G401.6 (cell line): Measurements from ENCODE around the gene KRT3.

ENCODE experiments used
- FAIRE-seq: peaks from 2 replicates; lab custom pipeline; 2012; peaks lifted over from hg19 to GRCh38; lab: Jason Lieb, UNC

The KRT3 gene

DNA sequence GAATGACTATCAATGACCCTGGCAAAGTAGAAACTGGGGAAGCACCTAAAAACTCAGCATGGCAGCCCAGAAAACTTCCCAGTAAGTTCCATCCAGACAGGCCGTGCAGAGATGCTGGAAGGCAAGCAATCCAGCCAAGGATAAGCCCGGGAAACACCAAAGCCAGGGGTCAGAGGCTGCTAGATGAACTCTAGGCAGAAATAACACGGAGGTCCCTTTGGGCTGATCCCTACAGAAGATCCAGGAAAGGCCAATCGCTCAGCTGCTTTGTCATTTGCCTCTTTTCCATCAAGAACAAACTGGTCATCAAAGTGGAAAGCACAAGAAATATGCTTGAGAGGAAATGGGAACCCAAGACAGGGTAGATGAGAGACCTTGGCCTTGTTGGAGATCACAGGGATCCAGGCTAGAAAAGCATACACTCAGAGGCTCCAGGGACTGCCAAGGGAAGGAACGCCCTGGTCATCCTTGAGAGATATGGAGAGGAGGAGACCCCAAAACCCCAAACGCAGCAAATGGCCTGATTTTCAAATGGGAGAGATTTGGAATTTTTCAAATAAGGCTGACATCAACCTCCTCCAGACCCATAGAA is 31.7 kb upstream of the KRT3 start:
- FAIRE-seq: no peak

- FAIRE-seq: no peak
These were observed 30.9 kb upstream of the KRT3 start for GRCh38 chr12:52826611-52827498.

- FAIRE-seq: no peak
These were observed 30.0 kb upstream of the KRT3 start for GRCh38 chr12:52825961-52826360.

DNA sequence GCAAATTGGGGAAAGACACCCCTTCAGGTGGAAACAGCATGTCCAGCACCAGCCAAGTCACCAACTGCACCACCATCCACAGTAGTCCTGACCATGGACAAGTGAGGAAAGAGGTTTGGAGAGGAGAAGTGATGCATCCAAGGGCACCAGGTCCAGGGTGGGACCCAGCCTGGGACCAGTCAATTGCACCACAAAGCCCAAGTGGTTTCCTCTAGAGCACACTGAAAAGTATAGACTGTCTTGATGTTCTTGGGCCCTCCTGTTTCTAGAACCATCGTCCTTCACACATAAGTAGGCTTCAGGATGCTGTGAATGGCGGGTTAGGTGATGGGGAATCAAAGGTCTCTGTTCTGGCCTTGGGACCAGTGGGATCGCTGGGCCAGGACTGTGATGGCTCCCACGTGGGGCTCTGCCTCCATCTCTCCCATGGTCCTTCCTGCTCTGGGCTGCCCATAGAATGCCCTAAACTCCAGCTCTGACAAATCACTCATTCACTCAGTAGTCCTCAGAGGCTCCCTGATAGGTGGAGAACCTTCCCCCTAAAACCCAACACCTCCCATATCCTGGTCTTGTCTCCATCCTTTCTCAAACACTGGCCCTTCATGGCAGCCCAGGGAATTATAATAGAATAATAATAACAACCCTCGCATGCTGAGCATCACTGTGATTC is 29.0 kb upstream of the KRT3 start:
- no peak for FAIRE-seq

DNA sequence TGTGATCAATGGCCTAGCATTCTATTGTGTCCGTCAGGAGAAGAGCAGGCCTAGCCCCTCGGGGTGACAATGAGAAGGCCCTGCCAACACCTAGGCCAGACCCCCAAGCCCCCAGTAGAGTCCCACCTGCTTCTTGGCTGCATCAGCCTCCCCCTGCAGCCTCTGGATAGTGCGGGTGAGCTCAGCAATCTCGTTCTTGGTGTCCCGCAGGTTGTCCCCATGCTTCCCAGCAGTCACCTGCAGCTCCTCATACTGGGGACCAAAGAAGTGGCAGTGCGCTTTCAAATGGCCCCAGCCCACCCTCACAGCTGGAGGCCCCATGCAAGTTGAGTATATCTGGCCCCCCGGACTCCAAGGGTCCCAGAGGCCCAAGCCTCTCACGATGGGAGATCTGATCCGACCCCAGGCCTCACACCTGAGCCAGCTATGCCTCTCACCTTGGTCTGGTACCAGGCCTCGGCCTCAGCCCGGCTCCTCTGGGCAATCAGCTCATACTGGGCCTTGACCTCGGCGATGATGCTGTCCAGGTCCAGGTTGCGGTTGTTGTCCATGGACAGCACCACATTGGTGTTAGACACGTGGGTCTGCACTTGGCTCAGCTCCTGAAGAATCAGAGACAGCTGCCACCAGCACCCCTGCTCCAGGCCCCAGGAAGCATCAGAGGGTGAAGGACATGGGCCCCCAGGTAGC is 28.0 kb upstream of the KRT3 start:
- no peak for FAIRE-seq

- FAIRE-seq: no peak
These were observed 27.0 kb upstream of the KRT3 start for GRCh38 chr12:52822771-52823510.

DNA sequence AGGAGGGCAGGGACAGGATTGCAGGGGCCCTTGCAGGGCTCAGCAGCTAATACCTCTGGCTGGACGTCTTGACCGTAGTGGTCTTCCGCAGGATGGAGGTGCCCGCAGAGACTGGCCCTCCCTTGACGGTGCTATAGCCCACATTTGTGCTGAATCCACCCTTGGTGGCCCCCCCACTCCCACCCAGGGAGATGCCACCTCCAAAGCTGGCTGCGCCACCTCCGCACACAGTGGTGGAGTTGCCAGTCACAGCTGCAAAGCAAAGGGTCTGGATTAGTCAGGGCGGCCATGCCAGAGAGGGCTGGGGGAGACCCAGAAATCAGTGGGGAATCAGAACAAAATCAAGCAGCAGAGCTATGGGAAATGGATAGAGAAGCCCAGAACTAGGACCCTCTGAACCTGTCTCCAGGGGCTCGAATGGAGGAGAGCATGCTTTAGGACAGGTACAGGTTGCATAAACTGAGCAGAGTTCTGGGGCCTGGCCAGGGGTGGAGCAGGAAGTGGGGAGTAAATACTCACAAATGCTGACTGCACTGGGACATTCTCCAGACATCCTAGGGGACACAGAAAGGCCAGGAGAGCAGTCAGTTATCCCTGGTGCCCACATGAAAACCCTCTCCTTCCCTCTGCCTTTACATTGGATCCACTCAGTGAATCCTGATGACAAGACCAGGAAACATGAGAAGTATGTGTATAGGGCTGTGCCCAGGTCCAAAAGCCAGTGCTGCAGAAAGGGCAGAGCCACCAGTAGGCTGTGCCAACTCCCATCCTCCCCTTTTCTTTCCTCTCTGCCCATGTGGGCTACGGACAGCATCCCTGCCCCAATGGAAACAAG is 26.1 kb upstream of the KRT3 start:
- FAIRE-seq: no peak

- FAIRE-seq: no peak
These were observed 25.3 kb upstream of the KRT3 start for GRCh38 chr12:52821071-52821730.

- no peak for FAIRE-seq
These were observed 24.6 kb upstream of the KRT3 start for GRCh38 chr12:52820521-52820920.

GRCh38 chr12:52819731-52820510 is 24.0 kb upstream of the KRT3 start:
- no peak for FAIRE-seq

GRCh38 chr12:52818887-52819420 is 23.0 kb upstream of the KRT3 start:
- FAIRE-seq: no peak

- no peak for FAIRE-seq
These were observed 22.5 kb upstream of the KRT3 start for GRCh38 chr12:52818388-52818787.

- FAIRE-seq: no peak
These were observed 21.9 kb upstream of the KRT3 start for GRCh38 chr12:52817699-52818238.

- FAIRE-seq: no peak
These were observed 21.2 kb upstream of the KRT3 start for GRCh38 chr12:52817003-52817698.

DNA sequence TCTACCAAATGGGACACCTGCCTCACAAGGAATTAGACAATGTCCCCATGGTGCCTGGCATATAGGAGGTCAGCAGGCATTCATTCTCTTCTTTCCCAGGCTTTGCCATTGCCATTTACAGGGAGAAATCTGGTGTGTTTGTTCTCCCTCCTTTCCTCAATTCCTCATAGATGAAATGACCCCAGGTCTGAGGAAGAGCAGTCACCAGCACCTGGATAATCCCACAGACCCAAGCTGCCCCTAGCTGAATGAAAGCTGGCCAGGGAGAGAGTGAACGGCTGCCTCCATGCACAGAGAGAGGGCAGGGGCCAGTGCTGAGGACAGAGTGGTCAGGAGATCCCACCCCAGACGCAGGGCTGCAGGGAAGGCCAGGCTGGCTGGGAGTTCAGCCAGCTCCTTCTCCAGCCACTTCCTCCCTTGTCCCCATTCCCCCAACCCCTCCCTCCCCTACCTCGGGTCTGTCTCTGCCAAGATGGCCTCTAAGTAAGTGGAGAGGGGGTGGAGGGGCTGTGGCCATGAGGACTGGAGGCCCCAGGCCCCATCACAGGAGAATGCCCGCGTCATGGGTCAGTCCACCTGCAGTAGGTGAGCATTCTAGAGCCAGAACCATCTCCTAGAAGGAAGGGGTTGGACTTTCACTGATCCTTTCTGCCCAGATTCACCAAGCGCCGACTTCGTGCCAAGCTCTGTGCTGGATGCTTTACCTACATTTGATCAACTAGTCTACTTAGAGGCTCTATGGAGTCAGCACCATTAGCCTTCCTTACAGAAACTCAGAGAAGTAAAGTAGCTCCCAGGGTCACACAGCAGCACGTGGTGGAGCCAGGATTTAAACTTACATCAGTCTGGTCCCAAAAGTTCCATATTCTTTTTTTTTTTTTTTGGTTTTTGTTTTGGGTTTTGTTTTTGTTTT is 20.0 kb upstream of the KRT3 start:
- no peak for FAIRE-seq

- no peak for FAIRE-seq
These were observed 19.2 kb upstream of the KRT3 start for GRCh38 chr12:52815161-52815560.

DNA sequence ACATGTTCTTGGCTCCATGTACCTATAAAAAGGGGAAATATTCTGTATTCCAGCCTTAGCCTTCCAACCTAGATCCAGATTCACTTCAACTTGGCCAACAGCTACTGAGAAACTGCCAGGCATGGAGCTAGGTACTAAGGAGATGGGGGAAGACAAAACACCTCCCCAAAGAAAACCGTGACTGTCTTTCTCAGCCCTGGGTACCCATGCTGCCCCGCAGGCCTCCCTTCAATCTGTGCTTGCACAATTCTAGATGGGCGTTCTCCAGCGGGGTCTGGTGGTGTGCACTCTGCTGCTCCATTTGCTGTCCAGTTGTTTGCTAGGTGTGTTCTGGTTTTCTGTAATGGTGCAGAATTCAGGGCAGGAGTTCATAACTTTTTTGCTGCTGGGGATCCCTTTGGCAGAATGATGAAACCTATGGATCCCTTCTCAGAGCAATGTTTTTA is 18.8 kb upstream of the KRT3 start:
- FAIRE-seq: no peak
